ENCODE results near the gene ATXN1.

Gene ATXN1

DNA sequence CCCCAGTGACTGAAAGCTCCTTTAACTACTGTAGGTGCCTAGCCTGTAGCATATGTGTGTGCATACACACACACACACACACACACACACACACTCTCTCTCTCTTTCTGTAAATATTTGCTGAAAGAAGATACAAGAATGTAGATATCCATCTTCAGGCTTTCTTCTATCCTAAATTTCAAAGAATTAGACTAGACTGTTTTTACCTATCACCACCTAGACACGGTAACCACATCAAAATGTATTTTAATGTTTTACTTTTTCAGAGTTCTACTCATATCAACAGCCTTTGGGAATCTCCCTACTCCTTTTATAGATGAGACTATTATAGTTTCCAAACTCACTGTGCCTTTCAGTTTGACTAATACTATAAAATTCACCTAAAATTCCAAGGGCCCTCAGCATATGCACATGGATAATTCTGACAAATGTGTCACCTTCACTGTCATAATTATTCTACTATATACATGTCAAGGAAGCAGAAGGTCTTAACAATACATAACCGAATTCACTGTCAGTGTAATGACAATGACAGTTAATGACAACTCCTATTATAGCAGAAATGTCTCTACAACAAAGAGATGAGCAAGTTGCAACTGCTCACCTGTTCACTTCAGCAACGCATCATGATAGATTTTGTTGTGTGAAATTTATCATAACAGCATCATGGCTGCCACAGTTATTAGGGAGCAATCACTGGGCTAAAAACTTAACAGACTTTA, 286.3 kb downstream of the ATXN1 start (continued):
- TF ChIP-seq ZNF791 (tag by site-specific recombination; IDR thresholded peaks at IDR 0.05) (no peak), ZEB2 (tag by site-specific recombination; IDR thresholded peaks at IDR 0.05) (no peak), ZNF404 (tag by site-specific recombination; IDR thresholded peaks at IDR 0.05) (no peak), ZBTB20 (tag by site-specific recombination; IDR thresholded peaks at IDR 0.05) (no peak), ZNF302 (tag by site-specific recombination; IDR thresholded peaks at IDR 0.05; ENCODE audit: low read depth) (no peak), ZNF629 (tag by site-specific recombination; IDR thresholded peaks at IDR 0.05) (no peak)

DNA sequence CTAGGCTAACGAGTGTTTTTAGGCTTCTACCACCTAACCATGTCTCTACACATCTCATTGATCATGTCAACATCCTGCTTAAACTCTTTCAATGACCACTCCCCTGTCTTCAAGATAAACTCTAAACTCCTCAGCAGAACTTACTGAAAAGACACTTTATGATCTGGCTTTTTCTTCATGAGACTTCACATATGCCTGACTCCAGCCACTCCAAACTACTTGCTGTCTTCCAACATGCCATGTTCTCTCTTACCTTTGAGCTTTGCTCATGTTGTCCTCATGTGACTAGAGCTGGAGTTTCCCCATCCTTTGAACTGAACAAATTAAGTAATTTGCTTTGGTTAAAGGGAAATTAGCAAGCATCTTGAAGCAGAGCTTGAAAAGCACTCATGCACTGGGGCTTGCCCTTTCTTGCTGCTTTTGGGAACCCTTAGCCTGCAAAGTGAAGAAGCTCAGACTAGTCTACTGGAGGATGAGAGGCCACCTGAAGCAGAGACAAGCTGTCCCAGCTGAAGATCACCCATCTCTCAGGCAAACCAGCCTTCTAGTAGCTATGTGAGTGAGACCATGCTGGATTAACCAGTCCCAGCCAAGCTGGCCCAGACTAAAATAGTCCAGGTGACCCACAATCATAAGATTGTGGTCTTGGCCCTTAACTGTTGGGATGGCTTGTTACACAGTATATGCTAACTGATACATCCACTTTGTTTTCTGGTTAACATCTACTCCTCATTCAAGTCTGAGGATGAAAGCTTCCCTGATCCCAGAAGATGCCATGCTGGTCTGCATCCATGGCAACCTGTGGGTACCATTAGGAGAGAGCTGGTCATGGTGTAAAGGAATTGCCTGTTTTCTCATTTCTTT, 287.1 kb downstream of the ATXN1 start:
- H3K36me3 ChIP-seq (ENCODE audit: control insufficient read depth in 2 of 2, insufficient read depth in 1 of 2, low read length in 2 of 2), result no peaks in the 10 kb centered on the region
- H3K9me3 ChIP-seq (ENCODE audit: control insufficient read depth, insufficient read depth, low read depth, low read length), result no peaks in the 10 kb centered on the region
- H3K27ac ChIP-seq (ENCODE audit: extremely low read depth, low read depth, low read length), result no peak overlapping the region
- ChIA-PET CTCF (interaction anchor here (1.1 kb wide), 1 partner anchor 38 kb away, joined by 3 read pairs; no protein-coding TSS in a partner anchor), POLR2A (no interaction called here)
- TF ChIP-seq ZNF521 (tag by site-specific recombination; IDR thresholded peaks at IDR 0.05) (no peak), RBAK (tag by site-specific recombination; IDR thresholded peaks at IDR 0.05) (peak; percentile 86), ZNF19 (tag by site-specific recombination; IDR thresholded peaks at IDR 0.05; ENCODE audit: low read depth) (no peak), ZNF341 (tag by site-specific recombination; IDR thresholded peaks at IDR 0.05; ENCODE audit: low read depth) (no peak), OVOL3 (tag by site-specific recombination; IDR thresholded peaks at IDR 0.05) (no peak), SP7 (tag by site-specific recombination; IDR thresholded peaks at IDR 0.05) (no peak)
- H3K4me1 ChIP-seq (ENCODE audit: control insufficient read depth, insufficient read depth, low read length), result peaks cover 23% of the 10 kb centered on the region
- no peak overlapping the region for H3K4me3 ChIP-seq (ENCODE audit: low read depth, low read length)

DNA sequence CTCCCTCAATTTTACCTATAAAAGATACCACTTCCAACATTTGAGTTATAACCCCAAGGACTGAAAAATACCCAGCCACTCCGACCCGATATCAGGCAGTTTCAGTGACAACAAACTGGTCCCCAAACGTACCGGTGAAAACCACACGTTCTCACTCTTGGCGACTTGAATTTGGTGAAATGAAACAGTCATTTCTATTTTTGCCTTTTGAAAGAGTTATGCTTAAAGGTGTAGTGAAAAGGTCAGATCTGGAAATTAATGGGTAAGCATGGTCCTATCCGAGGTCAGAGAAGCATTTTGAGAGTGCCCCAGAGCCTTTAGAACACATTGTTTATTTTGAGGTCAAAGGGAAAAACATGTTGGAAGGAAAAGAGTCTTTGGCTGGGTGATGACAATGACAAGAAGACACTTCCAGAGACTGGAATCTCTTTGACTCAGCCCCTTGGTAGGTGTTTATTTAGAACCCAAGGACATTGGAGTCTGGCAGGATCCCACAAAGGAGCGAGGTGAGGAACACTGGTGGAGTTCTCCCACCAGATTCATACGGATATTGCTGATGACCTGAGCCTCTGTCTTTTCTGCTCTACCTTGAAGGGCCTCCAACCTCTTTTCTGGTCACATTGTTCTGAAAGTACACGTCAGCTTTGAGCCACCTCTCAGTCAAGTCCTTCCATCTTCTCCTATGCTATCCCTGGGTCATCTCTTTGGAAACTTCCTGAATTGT, 287.9 kb downstream of the ATXN1 start:
- TF ChIP-seq, protein P1, sequence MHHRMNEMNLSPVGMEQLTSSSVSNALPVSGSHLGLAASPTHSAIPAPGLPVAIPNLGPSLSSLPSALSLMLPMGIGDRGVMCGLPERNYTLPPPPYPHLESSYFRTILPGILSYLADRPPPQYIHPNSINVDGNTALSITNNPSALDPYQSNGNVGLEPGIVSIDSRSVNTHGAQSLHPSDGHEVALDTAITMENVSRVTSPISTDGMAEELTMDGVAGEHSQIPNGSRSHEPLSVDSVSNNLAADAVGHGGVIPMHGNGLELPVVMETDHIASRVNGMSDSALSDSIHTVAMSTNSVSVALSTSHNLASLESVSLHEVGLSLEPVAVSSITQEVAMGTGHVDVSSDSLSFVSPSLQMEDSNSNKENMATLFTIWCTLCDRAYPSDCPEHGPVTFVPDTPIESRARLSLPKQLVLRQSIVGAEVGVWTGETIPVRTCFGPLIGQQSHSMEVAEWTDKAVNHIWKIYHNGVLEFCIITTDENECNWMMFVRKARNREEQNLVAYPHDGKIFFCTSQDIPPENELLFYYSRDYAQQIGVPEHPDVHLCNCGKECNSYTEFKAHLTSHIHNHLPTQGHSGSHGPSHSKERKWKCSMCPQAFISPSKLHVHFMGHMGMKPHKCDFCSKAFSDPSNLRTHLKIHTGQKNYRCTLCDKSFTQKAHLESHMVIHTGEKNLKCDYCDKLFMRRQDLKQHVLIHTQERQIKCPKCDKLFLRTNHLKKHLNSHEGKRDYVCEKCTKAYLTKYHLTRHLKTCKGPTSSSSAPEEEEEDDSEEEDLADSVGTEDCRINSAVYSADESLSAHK (tag by site-specific recombination; IDR thresholded peaks at IDR 0.05), result peak; percentile 34
- TF ChIP-seq ZNF2 (tag by site-specific recombination; IDR thresholded peaks at IDR 0.05), result no peak
- no peak for TF ChIP-seq ZNF202 (tag by site-specific recombination; IDR thresholded peaks at IDR 0.05; ENCODE audit: borderline replicate concordance)
- no peak for TF ChIP-seq ZNF792 (tag by site-specific recombination; IDR thresholded peaks at IDR 0.05)
- CTCF ChIA-PET, result no interaction called here
- no peaks in the 10 kb centered on the region for H3K36me3 ChIP-seq (ENCODE audit: control insufficient read depth in 2 of 2, insufficient read depth in 1 of 2, low read length in 2 of 2)
- no peaks in the 10 kb centered on the region for H3K9me3 ChIP-seq (ENCODE audit: control insufficient read depth, insufficient read depth, low read depth, low read length)
- peaks cover 23% of the 10 kb centered on the region for H3K4me1 ChIP-seq (ENCODE audit: control insufficient read depth, insufficient read depth, low read length)
- POLR2A ChIA-PET, result no interaction called here
- no peak overlapping the region for H3K4me3 ChIP-seq (ENCODE audit: low read depth, low read length)
- H3K27ac ChIP-seq (ENCODE audit: extremely low read depth, low read depth, low read length), result no peak overlapping the region
